GM12874 (cell line): ENCODE results near the gene C2orf49.

Experiments
- TF ChIP-seq, protein P1 (sequence below): IDR thresholded peaks from 2 replicates; pipeline ENCODE4 v1.5.1; 2011; ENCODE audit warnings: low read depth, mild to moderate bottlenecking, control low read depth, low read length, moderate library complexity; ENCODE audit not compliant: insufficient read depth

C2orf49 gene

DNA sequence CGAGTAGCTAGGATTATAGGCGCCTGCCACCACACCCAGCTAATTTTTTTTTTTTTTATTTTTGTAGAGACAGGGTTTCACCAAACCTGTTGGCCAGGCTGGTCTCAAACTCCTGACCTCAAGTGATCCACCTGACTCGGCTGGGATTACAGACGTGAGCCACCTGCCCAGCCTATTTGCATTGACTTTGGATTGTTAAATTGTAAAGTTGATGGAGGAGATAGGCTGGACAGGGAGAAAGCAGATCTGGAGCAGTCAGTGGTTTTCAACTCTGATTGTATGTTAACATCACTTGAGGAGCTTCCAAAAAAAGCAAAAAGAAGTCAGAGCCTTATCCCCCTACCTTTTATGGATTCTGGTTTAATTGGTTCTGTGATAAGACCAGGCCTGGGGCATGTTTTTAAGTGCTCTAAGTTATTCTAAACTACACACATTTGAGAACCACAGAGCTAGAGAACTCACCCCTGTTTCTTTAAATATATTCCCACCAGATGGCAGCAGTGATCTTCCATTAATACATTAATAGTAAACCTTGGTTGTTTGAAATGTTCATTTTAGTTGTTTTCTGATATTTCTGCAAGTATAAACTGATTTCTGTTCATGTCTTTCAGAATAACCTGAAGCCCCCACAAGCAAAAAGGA lies 7.5 kb downstream of the C2orf49 start:
- TF ChIP-seq, protein P1, sequence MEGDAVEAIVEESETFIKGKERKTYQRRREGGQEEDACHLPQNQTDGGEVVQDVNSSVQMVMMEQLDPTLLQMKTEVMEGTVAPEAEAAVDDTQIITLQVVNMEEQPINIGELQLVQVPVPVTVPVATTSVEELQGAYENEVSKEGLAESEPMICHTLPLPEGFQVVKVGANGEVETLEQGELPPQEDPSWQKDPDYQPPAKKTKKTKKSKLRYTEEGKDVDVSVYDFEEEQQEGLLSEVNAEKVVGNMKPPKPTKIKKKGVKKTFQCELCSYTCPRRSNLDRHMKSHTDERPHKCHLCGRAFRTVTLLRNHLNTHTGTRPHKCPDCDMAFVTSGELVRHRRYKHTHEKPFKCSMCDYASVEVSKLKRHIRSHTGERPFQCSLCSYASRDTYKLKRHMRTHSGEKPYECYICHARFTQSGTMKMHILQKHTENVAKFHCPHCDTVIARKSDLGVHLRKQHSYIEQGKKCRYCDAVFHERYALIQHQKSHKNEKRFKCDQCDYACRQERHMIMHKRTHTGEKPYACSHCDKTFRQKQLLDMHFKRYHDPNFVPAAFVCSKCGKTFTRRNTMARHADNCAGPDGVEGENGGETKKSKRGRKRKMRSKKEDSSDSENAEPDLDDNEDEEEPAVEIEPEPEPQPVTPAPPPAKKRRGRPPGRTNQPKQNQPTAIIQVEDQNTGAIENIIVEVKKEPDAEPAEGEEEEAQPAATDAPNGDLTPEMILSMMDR = no peak

DNA sequence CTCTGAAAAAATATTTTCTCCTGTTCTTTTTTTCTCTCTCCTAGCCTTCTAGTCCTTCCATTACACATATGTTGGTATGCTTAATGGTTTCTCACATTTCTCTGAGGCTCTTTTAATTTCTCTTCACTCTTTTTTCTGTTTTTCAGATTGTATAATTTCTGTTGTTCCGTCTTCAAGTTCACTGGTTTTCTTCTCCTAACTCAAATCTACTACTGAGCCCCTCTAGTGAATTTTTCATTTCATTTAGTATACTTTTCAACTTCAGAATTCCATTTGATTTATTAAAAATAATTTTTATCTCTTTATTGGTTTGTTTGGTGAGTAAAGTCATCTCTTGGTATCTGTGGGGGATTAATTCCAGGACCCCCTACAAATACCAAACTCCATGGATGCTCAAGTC lies 19.8 kb downstream of the C2orf49 start:
- TF ChIP-seq, protein P1 = no peak

DNA sequence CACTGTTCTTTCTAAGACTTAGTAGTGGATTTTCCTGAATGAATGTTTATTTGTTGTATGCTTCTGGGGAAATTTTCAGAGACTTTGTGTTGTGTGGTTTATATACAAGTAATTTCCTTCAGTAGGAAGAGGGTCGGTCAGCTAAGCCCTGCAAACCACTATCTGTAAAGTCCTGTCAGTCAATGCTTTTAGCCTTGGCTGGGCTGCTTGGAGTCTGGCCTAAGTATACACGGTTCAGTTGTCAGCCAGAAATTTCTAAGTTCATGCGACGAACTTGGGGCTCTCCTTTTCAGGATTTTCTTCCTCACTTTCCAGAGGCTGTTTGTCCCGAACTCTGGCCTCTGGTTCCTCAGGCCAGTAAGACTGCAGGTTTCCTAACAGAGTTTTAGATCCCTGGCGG lies 21.3 kb downstream of the C2orf49 start:
- TF ChIP-seq, protein P1 = no peak

DNA sequence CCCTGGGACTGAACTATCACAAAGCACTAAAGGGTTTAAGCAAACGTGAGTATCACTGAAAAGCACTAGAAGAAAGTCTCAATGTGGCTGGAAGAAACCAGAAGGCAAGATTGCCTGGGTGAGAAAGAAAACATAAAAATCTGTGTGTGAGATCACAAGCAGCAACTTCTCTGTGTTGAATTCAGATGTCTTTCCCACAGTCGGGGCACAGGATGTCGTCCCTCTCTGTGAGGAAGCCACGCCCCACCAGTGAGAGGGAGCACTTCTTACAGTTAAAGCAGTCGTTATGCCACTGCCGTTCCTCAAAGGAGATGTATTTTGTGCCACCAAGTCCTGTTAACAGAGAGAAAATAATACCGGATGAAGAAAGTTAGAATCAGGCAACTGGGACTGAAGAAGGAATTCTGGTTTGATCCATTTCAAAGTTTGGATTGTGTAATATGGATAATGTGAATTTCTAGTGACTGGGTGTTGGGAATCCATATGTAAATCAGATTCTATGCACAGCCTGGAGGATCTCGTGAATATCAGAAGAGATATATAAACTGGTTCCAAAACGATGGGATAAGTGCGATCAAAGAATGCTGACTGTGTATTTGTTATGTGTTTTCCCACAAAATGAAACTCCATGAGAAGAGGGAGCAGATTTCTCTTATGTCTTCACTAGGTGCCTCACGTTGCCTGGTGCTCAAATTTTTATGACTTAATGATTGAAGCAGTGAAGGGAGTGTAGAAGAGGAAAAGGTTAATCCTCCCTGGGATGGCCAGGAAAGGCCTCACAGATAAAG lies 24.0 kb downstream of the C2orf49 start:
- TF ChIP-seq, protein P1 = no peak

DNA sequence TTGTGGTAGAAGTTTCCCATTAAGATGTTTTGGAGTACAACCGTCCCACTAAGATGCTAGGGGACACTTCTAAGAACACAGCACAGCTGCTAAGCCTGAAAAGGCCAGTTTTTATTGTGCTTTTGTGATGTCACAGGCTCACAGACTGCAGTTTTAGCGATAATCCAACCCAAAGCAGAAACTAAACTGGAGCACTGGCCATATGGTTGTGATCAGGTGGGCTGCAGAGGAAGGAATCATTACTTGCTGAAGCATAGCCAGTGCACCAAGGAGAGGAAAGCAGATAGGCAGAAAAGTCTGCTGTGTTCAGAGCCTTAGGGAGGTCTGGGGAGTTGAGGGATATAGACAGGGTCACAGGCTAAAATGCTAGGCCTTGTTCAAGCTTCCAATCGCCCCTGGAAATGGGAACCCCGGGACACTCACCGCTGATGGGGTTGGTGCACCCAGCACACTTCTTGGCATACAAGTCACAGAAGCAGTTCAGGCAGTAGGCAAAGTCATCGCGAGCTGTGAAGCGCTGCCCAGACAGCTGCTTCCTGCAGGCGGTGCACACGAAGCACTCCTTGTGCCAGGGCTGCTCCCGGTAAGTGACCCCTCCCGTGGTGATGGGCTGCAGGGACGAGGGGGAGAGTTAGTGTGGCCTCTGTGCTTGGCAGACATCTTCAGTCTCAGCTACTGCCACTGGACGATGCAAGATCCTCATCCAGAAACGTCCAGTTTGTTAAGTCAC lies 25.7 kb downstream of the C2orf49 start:
- TF ChIP-seq, protein P1 = no peak

DNA sequence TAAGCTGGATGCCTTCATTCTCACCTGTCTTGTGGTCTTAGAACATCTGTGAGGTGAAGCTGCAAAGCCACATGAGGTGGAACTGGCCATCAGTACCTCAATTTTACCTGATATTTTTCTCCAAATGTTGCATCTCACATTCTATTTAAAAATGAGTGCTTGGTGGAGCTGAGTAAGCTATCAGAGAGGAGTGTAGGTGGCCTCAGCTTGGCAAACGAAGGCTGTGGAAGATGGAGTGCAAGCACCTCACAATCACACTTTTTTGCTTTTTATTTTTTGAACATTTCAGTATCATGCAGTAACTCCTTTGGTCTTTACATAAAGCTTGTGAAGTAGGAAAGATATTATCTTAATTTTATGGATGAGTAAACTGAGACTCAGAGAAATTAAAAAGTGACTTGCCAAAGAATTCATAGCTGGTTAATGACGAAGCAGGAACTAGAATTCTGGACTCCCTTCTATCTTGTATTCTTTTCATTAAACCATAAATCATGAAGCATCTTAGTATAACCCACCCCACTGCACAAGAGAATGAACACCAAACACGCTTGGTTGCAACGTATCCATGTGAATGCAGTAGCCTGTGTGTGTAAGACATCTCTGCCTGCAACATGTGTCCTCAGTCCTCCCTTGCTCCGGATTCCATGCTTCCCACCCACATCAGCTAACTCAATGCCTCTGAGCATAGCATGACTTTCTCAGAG lies 27.2 kb downstream of the C2orf49 start:
- TF ChIP-seq, protein P1 = no peak

DNA sequence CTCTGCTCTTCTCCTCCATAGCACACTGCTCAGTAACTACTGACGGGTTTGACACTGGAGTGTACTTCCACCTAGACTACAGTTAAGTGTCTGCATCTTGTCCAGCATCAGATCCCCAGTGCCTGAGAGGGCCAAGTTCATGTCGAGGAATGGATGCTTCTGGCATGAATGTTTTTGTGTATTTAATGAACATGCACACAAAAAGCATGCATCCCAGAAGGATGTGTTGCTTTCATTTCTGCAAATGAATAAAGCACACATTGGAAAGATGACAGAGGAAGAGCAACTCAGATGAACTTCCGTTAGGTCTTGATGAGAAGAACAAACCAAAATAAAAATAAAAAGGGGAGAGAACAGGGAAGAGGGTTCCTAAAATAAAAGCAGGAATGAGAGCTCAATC lies 27.9 kb downstream of the C2orf49 start:
- TF ChIP-seq, protein P1 = no peak
